SU-DHL-6 (cell line): ENCODE measurements around the gene P2RY8.

Experiments
- H2AFZ ChIP-seq: fragments of 200-600 bp; sonication (generic); 2 replicates; pipeline ENCODE4 v1.6.1; 2014; ENCODE audit warnings: low read depth, mild to moderate bottlenecking, moderate library complexity, mixed read lengths, antibody characterized with exemption, low read length; ENCODE audit not compliant: severe bottlenecking
- H3F3A ChIP-seq: fragments of 200-600 bp; shearing (Covaris generic); 2 replicates; pipeline ENCODE4 v1.6.0; 2016; ENCODE audit warnings: antibody characterized with exemption, mild to moderate bottlenecking; ENCODE audit not compliant: insufficient read depth
- H3K27ac ChIP-seq: fragments of 200-600 bp; sonication (generic); 2 replicates; pipeline ENCODE4 v1.5.1; 2016; ENCODE audit warnings: low read depth, mild to moderate bottlenecking, low read length, moderate library complexity, mixed read lengths
- H3K27me3 ChIP-seq: fragments of 200-600 bp; sonication (generic), shearing (Covaris generic); 2 replicates; pipeline ENCODE4 v1.6.0; 2014; ENCODE audit warnings: mild to moderate bottlenecking, low read length
- H3K36me3 ChIP-seq: fragments of 200-600 bp; sonication (generic); 2 replicates; pipeline ENCODE4 v1.6.1; 2014; ENCODE audit warnings: mild to moderate bottlenecking, low read length, mixed read lengths
- H3K4me2 ChIP-seq: fragments of 300-600, 200-600 bp; shearing (Covaris generic), sonication (generic); 2 replicates; pipeline ENCODE4 v1.6.0; 2014; ENCODE audit warnings: low read length, low read depth, mild to moderate bottlenecking; ENCODE audit not compliant: poor library complexity, severe bottlenecking
- H3K4me3 ChIP-seq: fragments of 200-600 bp; sonication (generic); 2 replicates; pipeline ENCODE4 v1.5.1; 2014; ENCODE audit warnings: antibody characterized with exemption, low read length, mild to moderate bottlenecking, mixed read lengths; ENCODE audit not compliant: insufficient read depth, poor library complexity, severe bottlenecking
- H3K79me2 ChIP-seq: fragments of 200-600 bp; sonication (generic); 2 replicates; pipeline ENCODE4 v1.6.1; 2014; ENCODE audit warnings: mild to moderate bottlenecking, low read length, moderate library complexity; ENCODE audit not compliant: insufficient read depth
- H3K9ac ChIP-seq: fragments of 200-600 bp; sonication (generic); 2 replicates; pipeline ENCODE4 v1.7.0; 2014; ENCODE audit warnings: mild to moderate bottlenecking, low read length
- H3K9me2 ChIP-seq: fragments of 200-600 bp; sonication (generic); replicated peaks from 2 replicates; pipeline ENCODE4 v1.6.1; 2014; ENCODE audit warnings: low read length; ENCODE audit not compliant: insufficient read depth
- H3K9me3 ChIP-seq: fragments of 200-600 bp; sonication (generic); 2 replicates; pipeline ENCODE4 v1.6.1; 2014; ENCODE audit warnings: low read length, mixed read lengths; ENCODE audit not compliant: insufficient read depth
- H4K20me1 ChIP-seq: fragments of 200-600 bp; sonication (generic); 2 replicates; pipeline ENCODE4 v1.6.1; 2014; ENCODE audit warnings: low read depth, mild to moderate bottlenecking, antibody characterized with exemption, low read length, moderate library complexity, mixed read lengths
- CTCF ChIP-seq: fragments of 200-600 bp; sonication (generic); IDR thresholded peaks from one replicate; pipeline ENCODE4 v1.5.1; 2017; ENCODE audit warnings: antibody characterized with exemption, mild to moderate bottlenecking, low read length, moderate library complexity; ENCODE audit not compliant: insufficient read depth, poor library complexity, severe bottlenecking
- EZH2phosphoT487 ChIP-seq: fragments of 200-600 bp; sonication (generic), shearing (Covaris generic); conservative IDR thresholded peaks from 2 replicates; pipeline ENCODE4 v1.6.1; 2018; ENCODE audit warnings: mild to moderate bottlenecking, antibody characterized with exemption, low read length, moderate library complexity, mixed read lengths

The P2RY8 gene

GRCh38 chrX:1451661-1452515 lies 85.1 kb downstream of the P2RY8 start:
- Histone ChIP-seq H3K79me2 (peaks cover 28% of the 10 kb centered on the region), H3F3A (peaks cover 15% of the 10 kb centered on the region), H3K27me3 (no peaks in the 10 kb centered on the region), H3K27ac (no peak overlapping the region), H3K36me3 (no peaks in the 10 kb centered on the region), H3K4me3 (peak overlapping the region; percentile 67), H3K4me2 (peak overlapping the region; percentile 57), H2AFZ (no peak overlapping the region), H4K20me1 (no peaks in the 10 kb centered on the region), H3K9me2 (no peaks in the 10 kb centered on the region), H3K9ac (peak overlapping the region; percentile 72), H3K9me3 (no peaks in the 10 kb centered on the region)
- no peak for TF ChIP-seq CTCF
- no peak for TF ChIP-seq EZH2phosphoT487

DNA sequence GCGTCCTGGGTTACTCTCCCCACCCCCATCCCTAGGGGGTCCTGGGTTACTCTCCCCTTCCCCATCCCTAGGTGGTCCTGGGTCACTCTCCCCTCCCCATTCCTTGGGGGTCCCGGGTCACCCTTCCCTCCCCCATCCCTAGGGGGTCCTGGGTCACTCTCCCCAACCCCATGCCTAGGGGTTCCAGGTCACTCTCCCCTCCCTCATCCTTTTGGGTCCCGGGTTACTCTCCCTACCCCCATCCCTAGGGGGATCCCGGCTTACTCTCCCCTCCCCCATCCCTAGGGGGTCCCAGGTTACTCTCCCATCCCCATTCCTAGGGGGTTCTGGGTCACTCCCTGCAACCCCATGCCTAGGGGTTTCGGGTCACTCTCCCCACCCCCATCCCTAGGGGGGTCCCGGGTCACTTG lies 85.7 kb downstream of the P2RY8 start:
- Histone ChIP-seq H3K9me3 (no peaks in the 10 kb centered on the region), H3K27me3 (no peaks in the 10 kb centered on the region), H3K4me3 (no peak overlapping the region), H2AFZ (no peak overlapping the region), H3K4me2 (peak overlapping the region; percentile 57), H3K79me2 (peaks cover 28% of the 10 kb centered on the region), H3F3A (peaks cover 15% of the 10 kb centered on the region; the same call in 1 of the 2 replicates), H3K9ac (no peak overlapping the region), H3K9me2 (no peaks in the 10 kb centered on the region), H3K27ac (no peak overlapping the region), H3K36me3 (no peaks in the 10 kb centered on the region), H4K20me1 (no peaks in the 10 kb centered on the region)
- TF ChIP-seq CTCF (no peak), EZH2phosphoT487 (no peak)

GRCh38 chrX:1450361-1451161 lies 86.4 kb downstream of the P2RY8 start:
- Histone ChIP-seq H3K27ac (no peak overlapping the region), H3K36me3 (no peaks in the 10 kb centered on the region), H3K4me2 (no peak overlapping the region), H3K27me3 (no peaks in the 10 kb centered on the region), H3K9ac (no peak overlapping the region), H3F3A (peaks cover 9% of the 10 kb centered on the region; the same call in 1 of the 2 replicates), H3K9me2 (no peaks in the 10 kb centered on the region), H3K4me3 (no peak overlapping the region), H3K79me2 (peaks cover 28% of the 10 kb centered on the region), H2AFZ (no peak overlapping the region), H4K20me1 (no peaks in the 10 kb centered on the region), H3K9me3 (no peaks in the 10 kb centered on the region)
- no peak for TF ChIP-seq CTCF
- TF ChIP-seq EZH2phosphoT487: no peak
